Eye (tissue), 1 donor: ENCODE data around the gene PDE4DIP.
"Not testable (repeated sequence)": the region's sequence is repeated elsewhere in the genome, so short reads cannot be mapped to it uniquely, and the experiment has no call there.

ENCODE experiments used
- DNase-seq: peaks from one replicate; pipeline ENCODE4 v3.0.0-alpha.2; 2015

PDE4DIP gene

DNA sequence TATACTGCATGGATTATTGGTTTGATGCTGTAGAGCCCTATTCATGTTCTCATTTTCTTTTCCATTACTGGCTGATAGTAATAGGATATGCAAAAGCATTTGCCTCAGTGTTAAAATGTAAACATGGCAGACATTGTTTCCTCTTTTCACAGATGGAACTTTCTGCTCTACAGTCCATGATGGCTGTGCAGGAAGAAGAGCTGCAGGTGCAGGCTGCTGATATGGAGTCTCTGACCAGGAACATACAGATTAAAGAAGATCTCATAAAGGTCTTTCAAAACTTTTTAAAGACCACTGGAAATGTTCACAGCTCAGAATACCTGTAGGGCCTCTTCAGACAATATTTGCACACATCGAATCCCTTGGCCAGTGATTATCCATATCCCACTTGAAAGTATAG, 133.6 kb downstream of the PDE4DIP start:
- DNase-seq = not testable (repeated sequence)

DNA sequence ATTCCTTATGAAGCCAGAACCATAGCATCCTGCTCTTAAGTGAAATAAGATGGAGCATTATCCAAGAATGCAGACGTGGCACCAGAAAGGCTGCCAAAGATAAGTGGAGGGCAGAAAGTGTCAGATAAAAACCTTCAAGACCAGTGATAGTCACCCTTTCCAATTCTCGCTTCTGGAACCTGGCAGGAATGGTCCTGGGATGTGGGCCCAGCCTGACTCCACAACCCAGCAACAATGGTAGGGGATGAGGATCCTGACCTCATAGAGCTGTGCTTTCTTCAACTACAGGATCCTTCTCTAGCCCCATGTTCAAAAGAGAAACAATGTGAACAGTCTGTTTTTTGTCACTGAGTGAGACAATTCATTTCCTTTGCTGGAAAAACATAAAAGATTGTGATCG, 145.2 kb downstream of the PDE4DIP start:
- DNase-seq = not testable (repeated sequence)

DNA sequence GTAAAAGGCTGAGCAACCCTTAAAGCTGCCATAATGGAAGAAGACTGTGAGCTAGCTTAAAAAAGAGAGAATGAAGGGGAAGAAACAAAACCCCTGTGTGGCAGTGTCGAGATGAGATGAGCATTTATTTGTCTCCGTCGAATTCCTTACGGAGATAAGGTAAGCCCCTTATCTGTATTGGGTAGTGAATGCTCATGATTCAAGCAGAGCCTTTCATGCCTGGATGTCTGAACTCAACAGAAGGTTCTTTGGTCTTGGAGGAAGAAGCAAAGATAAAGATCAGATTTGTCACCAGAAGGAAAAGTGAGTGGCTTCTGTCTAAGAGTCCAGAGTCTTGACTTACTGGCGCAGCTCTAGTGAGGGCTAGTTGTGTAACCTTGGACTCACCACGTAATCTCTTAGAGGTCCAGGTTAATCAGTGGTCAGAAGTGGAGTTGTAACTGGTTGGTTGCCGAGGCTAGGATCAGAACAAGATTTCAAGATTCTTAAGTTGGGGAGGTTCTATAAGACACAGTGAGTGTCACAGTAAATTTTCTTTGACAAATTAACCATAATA, 146.1 kb downstream of the PDE4DIP start:
- DNase-seq = not testable (repeated sequence)

DNA sequence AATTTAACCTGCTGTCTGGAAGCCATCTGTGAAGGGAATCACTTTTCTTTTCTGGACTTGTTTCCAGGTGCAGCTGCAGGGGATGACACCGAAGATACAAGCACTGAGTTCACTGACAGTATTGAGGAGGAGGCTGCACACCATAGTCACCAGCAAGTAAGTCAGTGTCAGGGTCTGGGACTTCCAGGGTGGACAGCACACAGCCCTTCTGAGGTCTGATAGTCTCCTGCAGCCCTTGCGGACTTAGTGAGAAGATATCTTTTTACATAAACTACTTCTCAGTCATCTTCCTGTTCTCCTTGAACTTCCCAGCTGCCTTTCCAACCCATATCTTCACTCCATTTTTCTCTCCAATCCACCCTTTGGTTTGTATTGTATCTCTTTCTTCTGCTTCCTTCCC, 147.6 kb downstream of the PDE4DIP start:
- not testable (repeated sequence) for DNase-seq

DNA sequence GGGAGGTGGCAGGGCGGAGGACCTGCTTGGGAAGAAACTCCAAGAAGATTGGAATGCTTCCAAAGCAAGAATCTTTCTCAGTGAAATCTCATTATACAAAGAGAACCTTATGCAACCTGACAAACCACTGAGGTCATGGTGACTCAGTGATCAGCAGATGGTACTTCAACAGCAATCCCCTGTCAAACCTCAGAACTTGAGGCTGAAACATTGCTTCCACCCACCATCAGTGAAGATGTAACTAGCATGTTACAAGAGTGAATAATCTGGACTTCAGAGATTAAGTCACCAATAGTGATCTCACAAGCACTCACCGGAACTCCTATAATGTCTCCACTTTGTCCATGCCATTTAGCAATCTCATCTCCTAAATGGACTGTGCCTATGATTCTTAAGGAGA, 148.1 kb downstream of the PDE4DIP start:
- not testable (repeated sequence) for DNase-seq

DNA sequence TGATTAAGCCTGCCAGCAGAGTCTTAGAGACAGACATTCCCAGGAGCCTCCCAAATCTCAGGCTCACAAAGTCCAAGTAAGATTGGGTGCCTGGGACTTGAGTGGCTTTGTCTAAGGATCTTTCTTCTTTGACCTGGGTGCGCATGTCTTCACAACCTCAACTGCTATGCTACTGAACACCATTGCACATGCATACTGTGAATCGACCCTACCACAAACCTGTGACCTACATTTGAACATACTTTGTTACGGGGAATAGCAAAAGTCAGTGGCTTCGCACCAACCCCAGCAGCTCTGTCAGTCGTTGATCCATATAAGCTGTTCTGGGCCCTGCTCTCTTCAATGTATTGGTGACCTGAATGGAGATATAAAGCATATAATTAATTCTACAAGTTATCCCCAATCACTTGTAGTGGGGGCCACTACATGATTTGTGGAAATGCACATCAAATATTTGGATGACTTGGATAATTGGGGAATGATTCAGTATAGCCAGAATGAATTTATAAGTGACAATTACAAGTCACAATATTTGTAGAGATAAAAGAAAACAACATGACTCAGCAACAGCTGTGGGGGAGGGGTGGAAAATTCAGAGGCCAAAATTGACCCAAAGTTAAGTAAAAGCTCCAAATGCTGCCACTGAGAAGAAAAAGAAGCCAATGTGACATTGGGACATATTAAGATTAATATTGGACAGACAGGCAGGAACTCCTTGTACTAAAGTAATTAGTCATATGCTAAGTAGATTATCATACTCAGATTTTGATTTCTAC, 152.4 kb downstream of the PDE4DIP start:
- not testable (repeated sequence) for DNase-seq

DNA sequence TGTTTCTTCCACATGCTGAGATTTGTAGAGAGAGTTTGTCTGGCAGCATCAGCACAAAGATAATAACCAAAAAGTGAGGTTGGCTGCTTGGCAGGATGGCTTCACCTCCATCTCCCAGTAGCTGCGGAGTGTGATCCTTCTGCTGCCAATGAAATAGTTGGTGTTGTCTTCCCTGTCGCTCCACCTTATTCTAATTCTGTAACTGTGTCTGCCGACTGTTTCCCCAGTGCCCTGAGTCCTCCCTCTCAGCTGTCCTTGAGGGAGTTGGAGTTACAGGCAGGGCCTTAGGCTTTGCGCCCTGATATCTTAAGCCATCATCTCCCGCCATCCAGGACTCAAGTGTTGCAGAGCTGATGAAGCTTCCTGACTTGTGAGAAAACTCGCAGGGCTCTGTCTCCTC, 153.2 kb downstream of the PDE4DIP start:
- not testable (repeated sequence) for DNase-seq

DNA sequence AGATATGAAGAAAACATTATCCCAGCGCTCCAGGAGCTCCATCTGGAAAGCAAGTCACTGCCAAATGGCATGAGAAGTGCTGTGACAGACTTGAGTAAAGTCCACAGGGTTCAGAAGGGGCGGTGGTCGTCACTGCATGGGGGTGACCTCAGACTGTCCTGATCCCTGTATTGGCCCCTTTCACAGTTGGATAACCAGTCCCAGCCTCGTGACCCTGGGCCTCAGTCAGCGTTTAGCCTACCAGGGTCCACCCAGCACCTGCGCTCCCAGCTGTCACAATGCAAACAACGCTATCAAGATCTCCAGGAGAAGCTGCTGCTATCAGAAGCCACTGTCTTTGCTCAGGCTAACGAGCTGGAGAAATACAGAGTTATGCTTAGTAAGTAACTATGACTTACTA, 158.4 kb downstream of the PDE4DIP start:
- not testable (repeated sequence) for DNase-seq

DNA sequence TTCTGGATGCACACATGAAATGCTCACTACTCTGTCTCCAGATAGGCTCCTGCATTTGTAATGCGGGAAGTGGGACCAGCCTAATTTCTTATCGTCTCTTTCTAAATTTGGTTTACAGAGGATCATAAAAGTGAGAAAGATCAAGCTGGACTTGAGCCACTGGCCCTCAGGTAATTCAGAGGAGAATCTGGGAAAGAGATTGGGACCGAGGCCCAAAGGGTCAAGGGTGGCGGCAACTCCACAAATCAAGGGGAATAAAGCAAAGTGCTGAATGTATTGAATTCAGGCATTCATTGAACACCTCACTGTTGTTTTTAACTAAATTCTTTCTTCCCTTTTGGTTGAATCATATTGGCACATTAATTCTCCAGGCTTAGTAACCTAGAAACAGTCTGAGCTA, 164.1 kb downstream of the PDE4DIP start:
- not testable (repeated sequence) for DNase-seq

DNA sequence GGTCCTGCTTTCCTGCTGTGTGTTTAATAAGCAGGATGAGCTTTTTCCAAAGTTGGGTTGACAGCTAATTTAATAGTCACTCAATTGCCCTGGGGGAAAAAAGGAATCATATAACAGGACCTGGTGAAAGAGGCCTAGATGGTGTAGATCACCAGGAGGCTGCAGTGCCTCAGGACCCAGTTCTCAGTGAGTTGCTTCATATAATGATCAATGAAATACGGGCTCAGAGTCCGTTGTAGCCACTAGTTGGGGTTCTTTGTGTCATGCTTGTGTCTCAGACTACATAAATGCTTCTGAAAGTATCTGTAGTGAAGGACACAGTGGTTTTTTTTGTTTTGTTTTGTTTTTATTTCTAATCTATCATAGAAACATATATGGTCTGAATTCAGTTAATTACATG, 164.5 kb downstream of the PDE4DIP start:
- DNase-seq = not testable (repeated sequence)

DNA sequence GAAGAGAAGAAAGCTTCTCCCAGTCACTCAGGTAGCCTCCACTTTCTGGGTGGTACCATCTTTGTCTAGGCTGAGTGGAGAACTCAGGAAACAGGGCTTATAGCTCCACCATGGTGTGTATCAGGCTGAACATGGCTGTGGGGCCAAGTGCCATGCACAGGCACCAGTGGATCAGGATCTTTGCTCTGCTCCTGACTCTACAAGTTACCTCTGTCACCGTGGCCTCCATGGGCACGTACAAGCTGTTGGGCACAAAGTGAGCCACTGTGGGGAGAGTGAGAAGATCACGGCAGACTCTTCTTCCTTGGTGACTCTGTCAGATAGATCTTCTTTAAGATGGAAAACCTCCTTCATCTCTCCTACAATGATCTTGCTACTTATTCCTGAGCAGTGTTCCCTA, 165.5 kb downstream of the PDE4DIP start:
- DNase-seq = not testable (repeated sequence)

DNA sequence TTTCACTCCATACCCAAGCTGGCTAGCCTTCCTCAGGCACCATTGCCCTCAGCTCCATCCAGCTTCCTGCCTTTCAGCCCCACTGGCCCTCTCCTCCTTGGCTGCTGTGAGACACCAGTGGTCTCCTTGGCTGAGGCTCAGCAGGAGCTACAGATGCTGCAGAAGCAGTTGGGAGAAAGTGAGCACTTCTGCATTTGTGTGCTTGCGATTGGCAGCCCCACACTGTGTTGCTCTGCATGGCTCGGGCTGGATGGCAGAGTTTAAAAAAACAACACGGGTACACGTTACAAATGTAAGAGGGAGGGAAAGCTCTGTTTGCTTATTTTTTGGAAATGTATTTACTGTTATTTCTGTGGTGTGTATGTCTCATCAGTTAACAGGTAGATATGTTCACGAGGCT, 168.4 kb downstream of the PDE4DIP start:
- DNase-seq = not testable (repeated sequence)

DNA sequence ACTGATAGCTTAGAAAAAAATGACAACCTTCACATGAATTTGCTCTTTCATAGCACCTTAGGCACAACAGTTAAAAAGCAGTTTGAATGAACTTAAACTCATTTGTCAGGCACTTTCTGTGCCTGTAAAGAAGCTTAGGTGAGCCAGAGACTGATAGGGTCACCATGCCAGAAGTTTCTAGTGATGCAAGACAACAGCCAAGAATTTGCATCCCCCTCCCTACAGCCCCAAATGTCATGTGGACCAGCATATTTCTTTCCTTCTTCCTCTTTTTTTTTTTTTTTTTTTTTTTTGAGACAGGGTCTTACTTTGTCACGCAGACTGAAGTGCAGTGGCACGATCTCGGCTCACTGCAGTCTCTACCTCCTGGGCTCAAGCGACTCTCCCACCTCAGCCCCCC, 169.3 kb downstream of the PDE4DIP start:
- DNase-seq = not testable (repeated sequence)

DNA sequence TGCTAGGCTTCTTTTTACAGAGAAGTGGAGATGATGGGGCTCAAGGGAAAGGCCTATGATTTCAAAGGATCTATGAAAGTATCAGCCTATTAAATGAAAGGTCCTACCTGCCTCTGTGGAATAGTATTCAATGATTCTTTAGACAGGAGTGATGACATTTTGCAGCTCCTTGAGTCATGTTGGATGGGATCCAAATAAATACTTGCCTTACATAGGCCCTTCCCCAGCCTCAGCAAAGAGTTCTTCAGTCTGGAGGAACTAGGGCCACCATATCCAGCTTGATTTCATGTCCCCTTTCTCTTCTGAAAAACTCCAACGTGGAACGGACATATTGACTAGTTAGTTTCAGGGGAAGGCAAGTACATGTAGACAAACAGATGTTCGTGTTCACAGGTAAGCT, 171.3 kb downstream of the PDE4DIP start:
- DNase-seq = not testable (repeated sequence)

DNA sequence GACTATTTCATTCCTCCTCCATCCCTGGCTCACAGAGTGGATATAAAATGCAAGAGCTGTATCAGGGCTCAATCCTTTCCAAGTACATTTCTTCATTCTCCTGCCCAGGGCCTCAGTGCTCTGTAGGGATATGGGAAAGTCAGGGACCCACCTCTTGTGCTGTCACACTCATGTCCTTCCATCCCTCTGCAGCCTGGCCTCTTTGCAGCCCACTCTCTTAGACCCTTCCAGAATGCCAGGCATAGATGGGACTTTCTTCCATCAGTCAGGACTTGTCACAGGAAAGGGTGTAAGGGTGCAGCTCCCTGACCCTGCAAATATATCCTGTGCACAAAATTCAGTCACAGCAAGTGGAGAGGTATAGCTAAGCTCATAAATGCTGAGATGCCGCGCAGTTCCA, 172.4 kb downstream of the PDE4DIP start:
- DNase-seq = not testable (repeated sequence)

DNA sequence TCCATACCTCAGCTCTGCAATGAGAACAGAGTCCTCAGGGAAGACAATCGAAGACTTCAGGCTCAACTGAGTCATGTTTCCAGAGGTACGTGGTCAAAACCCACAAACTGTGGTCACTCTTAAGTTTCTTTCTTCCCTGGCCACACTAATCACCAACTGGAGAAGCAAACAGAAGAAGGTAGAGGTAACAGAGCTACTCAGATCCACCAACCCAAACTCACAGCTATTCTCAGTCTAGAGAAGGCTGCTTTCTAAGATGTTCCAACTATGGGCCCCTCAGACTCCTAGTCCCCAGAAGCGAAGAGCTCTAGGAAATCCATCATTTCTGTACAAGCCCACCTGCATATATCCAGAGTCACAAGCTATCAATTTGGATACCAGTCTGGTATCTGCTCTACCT, 174.3 kb downstream of the PDE4DIP start:
- DNase-seq = not testable (repeated sequence)

DNA sequence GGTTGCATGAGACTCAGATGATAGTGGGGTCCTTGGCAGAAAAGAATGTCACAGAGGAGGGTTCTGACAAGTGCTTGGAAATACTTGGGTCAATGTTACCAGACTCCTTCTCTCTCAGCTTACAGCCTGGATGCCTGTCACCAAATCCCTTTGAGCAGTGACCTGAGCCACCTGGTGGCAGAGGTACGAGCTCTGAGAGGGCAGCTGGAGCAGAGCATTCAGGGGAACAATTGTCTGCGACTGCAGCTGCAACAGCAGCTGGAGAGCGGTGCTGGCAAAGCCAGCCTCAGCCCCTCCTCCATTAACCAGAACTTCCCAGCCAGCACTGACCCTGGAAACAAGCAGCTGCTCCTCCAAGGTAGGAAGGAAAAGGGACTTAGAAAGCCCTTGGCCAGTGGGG, 180.1 kb downstream of the PDE4DIP start:
- DNase-seq = not testable (repeated sequence)

DNA sequence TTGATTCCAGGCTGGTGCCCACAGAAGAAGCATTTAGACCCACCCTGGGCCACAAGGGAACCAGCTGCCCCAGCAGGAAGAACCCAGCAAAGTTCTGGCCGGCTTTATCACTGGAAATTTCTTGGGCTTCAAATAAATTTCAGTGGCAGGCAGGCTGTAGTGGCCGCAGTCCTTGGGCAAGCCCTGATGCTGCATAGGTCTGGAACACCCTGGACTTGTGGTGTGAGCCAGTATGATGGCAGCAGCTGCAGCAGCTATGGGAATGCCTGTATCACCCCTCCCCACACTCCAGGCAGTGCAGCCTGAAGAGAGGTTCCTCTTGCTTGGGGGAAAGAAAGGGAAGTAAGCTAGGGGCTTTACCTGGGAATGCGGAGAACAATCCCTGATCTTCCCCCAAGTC, 189.7 kb downstream of the PDE4DIP start:
- DNase-seq = not testable (repeated sequence)

DNA sequence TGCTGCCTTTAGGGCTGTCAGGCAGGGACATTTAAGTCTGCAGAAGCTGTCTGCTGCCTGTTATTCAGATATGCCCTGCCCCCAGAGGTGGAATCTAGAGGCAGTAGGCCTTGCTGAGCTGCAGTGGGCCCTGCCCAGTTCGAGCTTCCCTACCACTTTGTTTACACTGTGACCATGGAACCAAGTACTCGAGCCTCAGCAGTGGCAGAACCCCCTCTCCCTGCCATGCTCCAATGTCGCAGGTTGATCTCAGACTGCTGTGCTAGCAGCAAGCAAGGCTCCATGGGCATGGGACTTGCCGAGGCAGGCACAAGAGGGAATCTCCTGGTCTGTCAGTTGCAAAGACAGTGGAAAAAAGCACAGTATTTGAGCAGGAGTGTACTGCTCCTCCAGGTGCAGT, 198.8 kb downstream of the PDE4DIP start:
- not testable (repeated sequence) for DNase-seq

DNA sequence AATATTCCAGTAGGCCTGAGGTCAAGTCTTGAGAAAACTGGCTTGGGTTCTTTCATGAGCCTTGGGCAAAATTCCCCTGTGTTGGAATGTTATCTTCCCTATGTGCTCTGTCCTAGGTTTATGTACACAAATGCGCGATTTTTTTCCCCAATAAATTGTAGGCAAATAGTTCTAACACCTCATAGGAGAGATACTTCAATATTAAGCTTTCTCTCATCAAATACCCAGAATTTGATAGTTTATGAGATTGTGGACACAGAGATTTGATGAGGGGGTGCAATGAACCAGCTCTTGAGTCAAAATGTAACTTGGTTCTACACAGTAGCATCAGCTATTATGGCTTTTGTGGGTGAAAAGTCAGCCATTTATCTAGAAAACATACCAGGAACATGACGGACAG, 220.4 kb downstream of the PDE4DIP start:
- not testable (repeated sequence) for DNase-seq

DNA sequence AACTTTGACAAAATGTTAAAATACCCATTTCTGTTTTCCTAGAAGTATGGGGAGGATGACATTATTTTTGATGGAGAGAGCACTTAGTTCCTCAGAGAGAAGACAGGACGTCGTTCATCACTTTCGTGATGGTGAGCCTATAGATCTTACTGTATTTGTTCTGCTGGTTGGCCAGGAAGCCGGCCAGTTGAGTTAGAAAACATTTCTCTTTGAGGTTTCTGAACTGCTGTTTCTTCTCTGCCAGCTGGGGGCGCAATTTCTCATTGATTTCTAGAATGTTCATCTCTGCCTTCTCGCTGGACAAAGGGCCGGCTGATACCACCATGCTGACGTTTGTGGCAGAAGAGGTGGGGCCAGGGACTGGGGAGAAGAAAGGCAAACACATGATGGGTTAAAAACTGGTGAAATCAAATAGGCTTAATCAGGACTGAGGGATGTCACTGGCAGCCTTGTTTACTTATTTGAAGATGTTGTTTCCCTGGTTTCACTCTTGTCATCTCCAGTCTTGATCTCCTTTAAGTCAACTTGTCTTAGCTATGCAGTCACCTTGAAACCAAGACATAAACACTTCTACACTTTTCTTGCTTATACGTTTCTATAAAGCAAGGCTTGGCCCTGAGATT, 231.4 kb downstream of the PDE4DIP start:
- not testable (repeated sequence) for DNase-seq
